Stimulated activated naive CD8-positive, alpha-beta T cell treated with anti-CD3 and anti-CD28 coated beads, Interleukin-15, Interleukin-2, amounts not matched to agents 100 ng/mL and 50 ng/mL, for 24 hours (primary cell): ENCODE results near the gene TPI1.
A peak's percentile ranks its signal among the peaks of the same experiment; 100 is the strongest.

ENCODE experiments used
- H3K27ac Mint-ChIP-seq: one replicate; pipeline ENCODE4 v1.8.0; 2021; ENCODE audit warnings: mild to moderate bottlenecking, mixed read lengths
- H3K27me3 Mint-ChIP-seq: one replicate; pipeline ENCODE4 v1.8.0; 2021; ENCODE audit warnings: mixed read lengths
- H3K36me3 Mint-ChIP-seq: one replicate; pipeline ENCODE4 v1.8.0; 2021; ENCODE audit warnings: low read depth, mixed read lengths
- H3K4me1 Mint-ChIP-seq: one replicate; pipeline ENCODE4 v1.8.0; 2021; ENCODE audit warnings: low read depth, mixed read lengths
- H3K4me3 Mint-ChIP-seq: one replicate; pipeline ENCODE4 v1.8.0; 2021; ENCODE audit warnings: mild to moderate bottlenecking, mixed read lengths
- H3K9me3 Mint-ChIP-seq: one replicate; pipeline ENCODE4 v1.8.0; 2021; ENCODE audit warnings: mixed read lengths

TPI1 gene

GRCh38 chr12:6836851-6837250 is 30.5 kb upstream of the TPI1 start:
- H3K4me1 Mint-ChIP-seq: peaks cover 3% of the 10 kb centered on the region

DNA sequence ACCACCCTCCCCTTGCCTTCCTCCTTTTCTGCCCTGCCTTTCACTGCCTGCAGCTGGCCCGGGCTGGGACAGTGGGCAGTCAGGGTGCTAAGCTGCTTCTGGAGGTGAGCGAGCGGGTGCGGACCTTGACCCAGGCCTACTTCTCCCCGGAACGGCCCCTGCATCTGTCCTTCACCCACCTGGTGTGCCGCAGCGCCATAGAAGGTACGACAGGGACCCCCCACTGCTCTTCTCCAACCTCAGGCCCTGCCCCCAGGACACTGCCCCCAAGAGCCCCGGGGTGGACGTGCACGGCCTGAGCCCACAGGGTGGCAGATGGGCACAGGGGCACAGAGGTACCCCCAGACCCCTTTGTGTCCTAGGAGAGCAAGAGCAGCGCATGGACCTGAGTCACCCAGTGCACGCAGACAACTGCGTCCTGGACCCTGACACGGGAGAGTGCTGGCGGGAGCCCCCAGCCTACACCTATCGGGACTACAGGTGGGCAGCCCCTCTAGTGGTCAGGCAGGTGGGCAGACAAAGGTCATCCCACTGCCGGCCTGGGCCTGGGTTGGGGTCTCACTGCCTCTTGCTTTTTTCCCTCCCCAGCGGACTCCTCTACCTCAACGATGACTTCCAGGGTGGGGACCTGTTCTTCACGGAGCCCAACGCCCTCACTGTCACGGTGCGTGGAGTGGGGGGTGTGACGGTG is 29.8 kb upstream of the TPI1 start:
- H3K4me3 Mint-ChIP-seq: no peak overlapping the region
- peaks cover 3% of the 10 kb centered on the region for H3K4me1 Mint-ChIP-seq
- H3K27me3 Mint-ChIP-seq: no peaks in the 10 kb centered on the region
- no peak overlapping the region for H3K27ac Mint-ChIP-seq
- H3K9me3 Mint-ChIP-seq: no peaks in the 10 kb centered on the region
- no peaks in the 10 kb centered on the region for H3K36me3 Mint-ChIP-seq

More at GRCh38 chr12:6836851-6837250, 30.5 kb upstream of the TPI1 start:
- no peak overlapping the region for H3K27ac Mint-ChIP-seq
- H3K4me3 Mint-ChIP-seq: no peak overlapping the region
- no peaks in the 10 kb centered on the region for H3K9me3 Mint-ChIP-seq
- H3K27me3 Mint-ChIP-seq: no peaks in the 10 kb centered on the region
- no peaks in the 10 kb centered on the region for H3K36me3 Mint-ChIP-seq

DNA sequence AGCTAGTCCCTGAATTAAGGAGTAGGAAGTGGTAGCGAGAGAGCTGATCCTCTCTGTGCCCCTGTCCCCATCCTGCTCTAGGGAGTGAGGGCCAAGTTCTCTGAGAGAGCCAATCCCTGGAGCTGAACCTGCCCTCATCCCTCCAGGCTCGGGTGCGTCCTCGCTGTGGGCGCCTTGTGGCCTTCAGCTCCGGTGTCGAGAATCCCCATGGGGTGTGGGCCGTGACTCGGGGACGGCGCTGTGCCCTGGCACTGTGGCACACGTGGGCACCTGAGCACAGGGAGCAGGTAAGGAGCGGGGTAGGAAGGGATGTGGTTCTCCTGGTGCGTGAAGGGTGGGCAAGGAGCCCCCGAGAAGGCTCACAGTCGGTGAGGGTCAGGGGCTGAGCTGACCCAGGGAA is 28.5 kb upstream of the TPI1 start:
- H3K9me3 Mint-ChIP-seq: no peaks in the 10 kb centered on the region

GRCh38 chr12:6839482-6840201 is 27.7 kb upstream of the TPI1 start:
- Mint-ChIP-seq H3K4me3 (no peak overlapping the region), H3K27ac (no peak overlapping the region), H3K36me3 (no peaks in the 10 kb centered on the region), H3K9me3 (no peaks in the 10 kb centered on the region), H3K27me3 (no peaks in the 10 kb centered on the region), H3K4me1 (no peaks in the 10 kb centered on the region)

More for the DNA sequence above, 28.5 kb upstream of the TPI1 start:
- Mint-ChIP-seq H3K4me1 (peaks cover 3% of the 10 kb centered on the region), H3K4me3 (no peak overlapping the region), H3K36me3 (no peaks in the 10 kb centered on the region), H3K27ac (no peak overlapping the region), H3K27me3 (no peaks in the 10 kb centered on the region)

GRCh38 chr12:6840330-6840729 is 27.0 kb upstream of the TPI1 start:
- no peaks in the 10 kb centered on the region for H3K9me3 Mint-ChIP-seq
- H3K27ac Mint-ChIP-seq: no peak overlapping the region
- peaks cover 4% of the 10 kb centered on the region for H3K36me3 Mint-ChIP-seq
- H3K4me1 Mint-ChIP-seq: no peaks in the 10 kb centered on the region
- no peaks in the 10 kb centered on the region for H3K27me3 Mint-ChIP-seq
- H3K4me3 Mint-ChIP-seq: no peak overlapping the region

DNA sequence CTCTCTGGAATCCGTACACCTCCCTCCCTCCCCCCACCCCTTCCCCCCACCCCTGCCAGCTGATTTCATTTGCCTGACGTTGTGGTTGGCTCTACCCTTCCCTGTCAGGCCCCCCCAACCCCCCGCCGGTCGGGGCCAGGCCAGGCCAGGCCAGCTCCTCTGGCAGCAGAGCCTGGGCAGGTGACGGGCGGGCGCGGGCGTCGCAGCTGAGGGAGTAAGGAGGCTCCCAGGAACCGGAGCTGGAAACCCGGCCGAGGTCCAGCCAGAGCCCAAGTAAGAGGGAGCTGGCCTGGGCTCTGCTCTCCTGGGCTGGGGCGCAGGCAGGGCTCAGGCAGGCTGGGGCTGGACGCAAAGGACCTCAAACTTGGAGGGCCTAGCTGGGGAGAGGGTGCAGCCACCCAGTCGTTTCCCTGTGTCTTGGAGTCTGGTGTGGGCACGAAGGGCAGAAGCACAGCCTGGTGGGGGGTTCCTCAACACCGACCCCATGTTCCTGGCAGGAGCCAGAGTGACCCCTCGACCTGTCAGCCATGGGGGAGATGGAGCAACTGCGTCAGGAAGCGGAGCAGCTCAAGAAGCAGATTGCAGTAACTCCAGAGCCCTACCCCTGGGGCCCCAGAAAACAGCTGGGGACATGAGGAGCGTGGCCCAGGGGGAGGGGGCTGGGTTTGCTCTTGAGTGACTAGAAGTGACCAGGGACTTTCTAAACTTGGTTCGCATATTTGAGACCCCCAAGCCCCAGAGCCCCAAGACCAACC is 26.4 kb upstream of the TPI1 start, which contains the start of gene GNB3:
GNB3 (plus strand) TSS at position 165 of the 755 bp plus-strand sequence; CDS start at position 528, 363 bp downstream.
- Mint-ChIP-seq H3K36me3 (peaks cover 4% of the 10 kb centered on the region), H3K27ac (no peak within 1 kb of the TSS), H3K4me1 (no peaks in the 10 kb centered on the region), H3K27me3 (no peaks in the 10 kb centered on the region), H3K9me3 (no peaks in the 10 kb centered on the region), H3K4me3 (no peak within 1 kb of the TSS)

GRCh38 chr12:6842075-6842474 is 25.3 kb upstream of the TPI1 start:
- no peaks in the 10 kb centered on the region for H3K4me1 Mint-ChIP-seq
- H3K4me3 Mint-ChIP-seq: no peak overlapping the region
- no peaks in the 10 kb centered on the region for H3K9me3 Mint-ChIP-seq
- no peak overlapping the region for H3K27ac Mint-ChIP-seq
- H3K27me3 Mint-ChIP-seq: no peaks in the 10 kb centered on the region
- peaks cover 4% of the 10 kb centered on the region for H3K36me3 Mint-ChIP-seq

- Mint-ChIP-seq H3K27me3 (no peaks in the 10 kb centered on the region), H3K9me3 (no peaks in the 10 kb centered on the region), H3K27ac (no peak overlapping the region), H3K4me1 (peaks cover 2% of the 10 kb centered on the region), H3K36me3 (peaks cover 13% of the 10 kb centered on the region), H3K4me3 (no peak overlapping the region)
Measured at GRCh38 chr12:6843118-6843902, 24.0 kb upstream of the TPI1 start.

DNA sequence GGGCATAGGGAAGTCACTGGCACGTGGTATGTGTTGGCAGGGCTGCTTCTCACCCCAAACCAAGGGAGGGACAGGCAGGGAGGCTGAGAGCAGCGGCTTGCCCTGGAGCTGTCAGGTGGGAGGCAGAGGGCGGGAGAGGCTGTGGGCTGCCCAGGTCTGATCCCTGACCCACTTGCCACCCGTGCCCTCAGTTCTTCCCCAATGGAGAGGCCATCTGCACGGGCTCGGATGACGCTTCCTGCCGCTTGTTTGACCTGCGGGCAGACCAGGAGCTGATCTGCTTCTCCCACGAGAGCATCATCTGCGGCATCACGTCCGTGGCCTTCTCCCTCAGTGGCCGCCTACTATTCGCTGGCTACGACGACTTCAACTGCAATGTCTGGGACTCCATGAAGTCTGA is 21.9 kb upstream of the TPI1 start:
- Mint-ChIP-seq H3K9me3 (no peaks in the 10 kb centered on the region), H3K36me3 (peaks cover 30% of the 10 kb centered on the region), H3K27ac (no peak overlapping the region), H3K4me1 (peaks cover 19% of the 10 kb centered on the region), H3K4me3 (no peak overlapping the region), H3K27me3 (no peaks in the 10 kb centered on the region)

DNA sequence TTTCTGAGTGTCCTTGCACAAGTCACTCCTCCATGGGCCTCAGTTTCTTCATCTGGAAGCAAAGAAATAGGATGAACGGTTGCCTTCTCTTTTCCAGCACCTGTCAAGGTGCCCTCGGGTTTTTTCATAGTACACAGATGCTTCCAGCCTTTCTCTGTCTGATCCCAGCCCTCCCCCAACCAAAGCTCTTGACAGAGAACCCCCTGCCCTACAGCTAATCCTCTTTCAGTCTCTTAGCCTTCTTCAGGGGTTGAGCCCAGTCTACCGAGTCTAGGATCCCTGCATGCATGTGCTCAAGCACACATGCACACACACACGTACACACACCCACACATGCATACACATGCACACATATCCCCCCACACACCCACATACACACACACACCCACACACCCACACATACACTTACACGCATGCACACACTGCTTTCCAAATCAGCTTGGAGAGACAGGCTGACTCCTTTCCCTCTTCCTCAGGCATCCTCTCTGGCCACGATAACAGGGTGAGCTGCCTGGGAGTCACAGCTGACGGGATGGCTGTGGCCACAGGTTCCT is 20.9 kb upstream of the TPI1 start:
- H3K27ac Mint-ChIP-seq: no peak overlapping the region
- H3K4me1 Mint-ChIP-seq: peaks cover 27% of the 10 kb centered on the region
- H3K27me3 Mint-ChIP-seq: no peaks in the 10 kb centered on the region
- H3K36me3 Mint-ChIP-seq: peaks cover 30% of the 10 kb centered on the region
- H3K4me3 Mint-ChIP-seq: no peak overlapping the region
- no peaks in the 10 kb centered on the region for H3K9me3 Mint-ChIP-seq

- H3K4me1 Mint-ChIP-seq: peaks cover 28% of the 10 kb centered on the region
- peaks cover 30% of the 10 kb centered on the region for H3K36me3 Mint-ChIP-seq
- no peaks in the 10 kb centered on the region for H3K9me3 Mint-ChIP-seq
- H3K4me3 Mint-ChIP-seq: no peak overlapping the region
- no peaks in the 10 kb centered on the region for H3K27me3 Mint-ChIP-seq
- H3K27ac Mint-ChIP-seq: no peak overlapping the region
Measured at GRCh38 chr12:6847676-6848075, 19.7 kb upstream of the TPI1 start.

DNA sequence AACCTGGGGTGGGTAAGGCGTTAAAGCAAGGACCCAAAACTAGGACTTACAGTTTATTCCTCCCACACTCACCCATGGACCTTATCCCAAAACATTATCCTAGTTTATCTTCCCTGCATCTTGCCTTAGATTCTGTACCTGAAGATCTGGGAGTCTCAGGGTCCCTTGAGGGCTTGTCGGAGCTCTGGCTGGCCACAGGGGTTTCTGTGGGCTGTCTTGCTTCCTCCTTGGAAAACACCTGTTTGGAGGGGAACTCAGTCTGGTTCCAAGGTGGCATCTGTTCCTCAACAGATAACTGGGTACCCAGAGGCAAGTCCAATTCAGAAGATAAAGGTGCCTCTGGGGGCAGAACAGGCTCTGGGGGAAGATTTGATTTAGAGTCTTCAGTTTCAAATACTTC is 17.9 kb upstream of the TPI1 start:
- Mint-ChIP-seq H3K36me3 (peaks cover 30% of the 10 kb centered on the region), H3K9me3 (no peaks in the 10 kb centered on the region), H3K27me3 (no peaks in the 10 kb centered on the region), H3K4me3 (peak overlapping the region; percentile 95), H3K27ac (peak overlapping the region; percentile 53), H3K4me1 (peaks cover 42% of the 10 kb centered on the region)

GRCh38 chr12:6849976-6850560 is 17.3 kb upstream of the TPI1 start:
- H3K4me3 Mint-ChIP-seq: peak overlapping the region; percentile 95
- peak overlapping the region; percentile 53 for H3K27ac Mint-ChIP-seq
- H3K27me3 Mint-ChIP-seq: no peaks in the 10 kb centered on the region

GRCh38 chr12:6850796-6851152 is 16.6 kb upstream of the TPI1 start:
- no peaks in the 10 kb centered on the region for H3K9me3 Mint-ChIP-seq
- no peaks in the 10 kb centered on the region for H3K27me3 Mint-ChIP-seq
- H3K27ac Mint-ChIP-seq: peak overlapping the region; percentile 99
- peaks cover 48% of the 10 kb centered on the region for H3K4me1 Mint-ChIP-seq
- peaks cover 33% of the 10 kb centered on the region for H3K36me3 Mint-ChIP-seq
- peak overlapping the region; percentile 95 for H3K4me3 Mint-ChIP-seq

More at GRCh38 chr12:6849976-6850560, 17.3 kb upstream of the TPI1 start:
- H3K9me3 Mint-ChIP-seq: no peaks in the 10 kb centered on the region
- H3K4me1 Mint-ChIP-seq: peaks cover 47% of the 10 kb centered on the region
- peaks cover 30% of the 10 kb centered on the region for H3K36me3 Mint-ChIP-seq
